NCI-H1436 treated with DMSO at 0.1 percent for 48 hours (cell line): ENCODE results near the gene TNNT3.

Experiments
- DNase-seq: peaks from one replicate; lab custom pipeline; 2025; lab: John Stamatoyannopoulos, UW

TNNT3 gene

GRCh38 chr11:1958367-1958766 is 38.9 kb downstream of the TNNT3 start:
- DNase-seq: no peak

DNA sequence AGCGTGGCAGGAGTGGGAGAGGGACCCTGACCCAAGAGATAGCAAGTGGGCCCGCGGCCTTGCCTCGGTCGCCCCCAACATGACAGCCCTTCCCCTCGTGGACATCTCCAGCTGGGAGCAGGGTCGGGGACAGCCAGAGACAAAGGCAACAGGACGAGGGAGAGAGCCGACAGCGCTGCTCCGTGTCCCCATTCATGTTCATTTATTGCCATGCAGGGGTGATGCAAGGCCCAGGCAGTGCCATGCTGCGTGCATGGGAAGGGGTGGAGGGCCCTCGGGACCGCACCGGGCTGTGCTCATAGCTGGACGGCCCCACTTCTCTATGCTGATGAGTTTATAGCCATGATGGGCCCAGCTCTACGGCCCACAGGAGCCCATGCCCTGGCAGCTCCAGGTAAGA is 40.3 kb downstream of the TNNT3 start:
- DNase-seq: no peak

- no peak for DNase-seq
Measured at GRCh38 chr11:1963864-1964263, 44.4 kb downstream of the TNNT3 start.

- no peak for DNase-seq
Measured at GRCh38 chr11:1964348-1964747, 44.8 kb downstream of the TNNT3 start.

DNA sequence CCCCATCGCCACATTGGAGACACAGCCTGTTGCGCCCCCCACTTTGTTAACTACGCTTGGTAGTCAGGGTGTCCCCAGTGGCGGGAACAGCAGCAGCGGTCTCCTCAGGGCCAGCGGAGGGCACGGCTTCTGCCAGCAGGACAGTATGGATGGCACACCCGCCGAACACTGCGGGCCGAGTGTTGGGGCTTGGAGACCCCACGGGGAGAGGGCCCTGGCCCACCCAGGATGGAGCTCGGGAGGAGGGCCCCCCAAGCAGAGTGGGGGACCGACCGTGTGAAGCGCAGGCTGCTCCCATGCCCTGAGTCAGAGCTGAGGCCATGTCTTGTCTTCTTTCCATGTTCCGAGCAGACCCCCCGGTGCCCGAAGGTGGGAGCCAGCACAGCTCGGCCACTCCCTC is 45.5 kb downstream of the TNNT3 start:
- no peak for DNase-seq

- DNase-seq: no peak
Measured at GRCh38 chr11:1966531-1966930, 47.0 kb downstream of the TNNT3 start.

DNA sequence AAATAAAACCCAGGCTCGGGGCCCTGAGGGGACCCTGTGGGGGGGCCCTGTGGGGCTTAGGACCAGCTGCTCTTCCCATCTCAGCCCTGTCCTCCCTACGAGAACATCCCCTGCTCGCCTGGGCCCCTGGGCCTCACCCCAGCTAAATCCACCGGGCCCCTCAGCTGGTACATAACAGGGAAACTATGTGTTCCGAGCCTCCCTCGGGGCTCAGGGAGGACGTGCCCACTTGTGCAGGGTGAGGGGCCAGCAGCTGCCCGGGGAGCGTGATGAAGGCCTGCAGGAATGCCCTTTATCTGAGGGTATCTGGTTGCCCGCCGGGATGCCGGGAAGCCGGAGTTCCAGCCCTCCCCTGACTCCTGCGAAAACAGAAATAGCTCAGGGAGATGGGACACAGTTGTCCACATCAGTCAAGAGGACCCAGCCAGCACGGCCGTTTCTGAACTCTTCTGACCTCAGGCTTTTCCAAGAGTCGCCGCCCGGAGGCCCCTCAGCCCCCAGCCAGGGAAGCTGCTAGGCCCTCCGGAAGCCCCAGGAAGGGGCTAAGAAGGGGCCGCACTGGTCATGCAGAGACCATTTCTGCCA is 48.2 kb downstream of the TNNT3 start:
- DNase-seq: no peak

DNA sequence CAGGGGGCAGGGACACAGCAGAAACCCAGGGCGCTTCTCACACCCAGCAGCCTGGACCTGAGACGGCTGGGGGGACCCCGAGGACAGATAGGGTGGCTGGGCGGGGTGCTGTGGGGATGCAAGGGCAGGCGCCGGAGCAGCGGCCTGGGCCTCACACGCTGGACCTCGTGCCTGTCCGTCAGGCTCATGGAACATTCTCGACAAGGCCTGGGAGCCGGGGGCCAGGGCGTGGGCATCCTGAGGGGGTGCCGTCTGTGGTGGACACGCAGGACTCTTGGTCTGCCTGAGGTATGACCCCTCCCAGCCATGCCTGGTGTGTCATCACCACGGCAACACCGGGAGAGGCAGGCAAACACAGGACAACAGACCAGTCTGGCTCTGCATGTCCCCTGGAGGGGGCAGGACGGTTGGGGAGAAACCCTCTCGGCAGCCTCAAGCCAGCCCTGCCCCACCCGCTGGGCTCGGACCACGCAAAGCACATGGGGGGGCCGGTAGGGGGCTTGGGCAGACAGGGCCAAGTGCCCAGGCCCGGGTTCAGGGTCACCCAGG is 49.0 kb downstream of the TNNT3 start:
- DNase-seq: no peak

GRCh38 chr11:1969035-1969434 is 49.5 kb downstream of the TNNT3 start:
- DNase-seq: no peak

- DNase-seq: no peak
Measured at GRCh38 chr11:1969776-1970175, 50.3 kb downstream of the TNNT3 start.

GRCh38 chr11:1970956-1971355 is 51.5 kb downstream of the TNNT3 start:
- DNase-seq: no peak

DNA sequence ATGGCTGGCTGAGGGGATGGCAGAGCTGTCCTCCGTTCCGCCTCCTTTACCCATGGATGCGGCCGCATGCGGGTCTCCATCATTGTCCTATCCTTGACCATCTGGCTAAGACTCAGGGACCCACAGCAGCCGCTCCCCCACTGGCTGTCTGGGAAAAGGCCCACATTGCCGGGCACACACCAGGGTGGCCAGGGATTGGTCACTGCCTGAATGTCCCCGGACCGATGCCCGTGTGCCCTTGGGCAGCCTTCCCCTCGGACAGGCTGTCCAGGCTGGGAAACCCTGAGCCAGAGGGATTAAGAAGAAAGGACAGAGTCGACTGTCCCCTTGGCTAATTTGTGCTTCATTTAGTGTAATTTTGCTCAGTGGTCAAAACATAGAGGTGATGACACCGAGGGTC is 55.7 kb downstream of the TNNT3 start:
- no peak for DNase-seq

- DNase-seq: no peak
Measured at GRCh38 chr11:1978720-1979473, 59.4 kb downstream of the TNNT3 start.

GRCh38 chr11:1979607-1980006 is 60.1 kb downstream of the TNNT3 start:
- no peak for DNase-seq

DNA sequence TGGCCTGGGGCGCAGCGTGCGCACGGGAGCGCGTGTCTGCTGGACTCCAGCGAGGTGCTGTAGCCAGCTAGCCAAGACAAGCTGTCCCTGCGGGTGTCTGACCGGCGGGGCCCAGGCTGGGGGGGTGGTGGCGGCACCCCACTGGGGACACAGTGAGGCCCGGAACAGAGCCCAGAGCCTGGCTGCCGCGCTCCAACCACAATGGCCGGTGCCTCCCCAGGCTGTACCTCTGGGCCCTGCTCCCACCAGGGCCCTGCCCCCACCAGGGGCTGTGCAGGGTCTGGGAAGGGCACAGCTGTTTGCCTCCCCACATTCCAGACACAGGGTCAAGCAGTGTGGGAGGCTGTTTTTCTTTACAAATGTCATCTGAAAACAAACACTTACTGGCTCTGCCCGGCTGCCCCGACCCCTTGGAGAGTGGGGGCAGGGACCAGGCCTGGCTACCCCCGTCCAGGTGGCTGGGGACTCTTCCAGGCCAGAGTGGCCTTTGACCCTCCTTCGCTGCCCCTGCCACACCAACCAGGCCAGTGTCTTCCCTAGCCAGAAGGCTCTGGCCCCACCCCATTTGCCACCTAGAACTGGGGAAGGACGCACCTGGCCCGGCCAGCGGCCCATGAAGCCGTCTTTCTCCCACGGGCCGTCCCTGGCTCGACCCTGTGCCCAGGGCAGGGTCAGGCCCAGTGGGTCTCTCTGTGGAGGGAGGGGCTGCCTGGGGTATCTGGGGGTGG is 63.5 kb downstream of the TNNT3 start:
- no peak for DNase-seq

GRCh38 chr11:1983601-1983961 is 64.1 kb downstream of the TNNT3 start:
- DNase-seq: no peak

DNA sequence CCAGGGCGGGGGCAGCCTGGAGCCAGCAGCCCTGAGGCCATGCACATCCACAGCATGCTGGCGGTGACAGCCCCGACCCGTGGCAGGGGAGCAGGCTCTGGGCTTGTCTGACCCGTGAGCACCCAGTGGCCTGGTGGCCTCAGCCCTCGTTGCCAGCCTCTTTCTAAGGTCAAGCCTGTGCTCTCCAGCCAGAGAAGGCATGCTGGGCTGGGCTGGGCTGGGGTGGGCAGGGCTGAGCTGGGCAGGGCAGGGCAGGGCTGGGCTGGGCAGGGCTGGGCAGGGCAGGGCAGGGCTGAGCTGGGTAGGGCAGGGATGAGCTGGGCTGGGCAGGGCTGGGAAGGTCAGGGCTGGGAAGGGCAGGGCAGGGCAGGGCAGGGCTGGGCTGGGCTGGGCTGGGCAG is 67.5 kb downstream of the TNNT3 start:
- no peak for DNase-seq

DNA sequence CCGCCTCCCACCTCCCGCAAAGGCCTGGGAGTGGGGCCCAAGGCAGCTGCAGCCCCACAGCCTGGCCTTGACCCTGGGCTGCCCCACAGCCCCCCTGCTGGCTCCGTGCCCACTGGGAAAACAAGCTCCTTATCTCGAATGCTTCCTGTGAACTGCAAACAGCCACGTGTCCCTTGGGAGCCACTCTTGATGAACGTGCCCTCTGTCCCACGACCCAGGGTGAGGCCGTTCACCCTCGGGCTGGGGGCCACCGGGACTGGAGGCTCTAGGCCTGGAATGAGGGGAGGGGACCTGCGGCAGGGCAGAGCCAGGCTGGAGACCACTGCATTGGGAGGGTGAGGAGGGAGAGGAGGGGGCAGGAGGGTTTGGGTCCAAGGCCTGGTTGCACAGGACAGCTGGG is 68.7 kb downstream of the TNNT3 start:
- DNase-seq: no peak
